Fibroblast of skin of scalp (primary cell): ENCODE results near the gene SAC3D1. TPM values are rescaled to one million over a fixed set of nuclear protein-coding genes. Genes with fewer than 3 reads are reported as not detected.
"Not testable (repeated sequence)": the region's sequence is repeated elsewhere in the genome, so short reads cannot be mapped to it uniquely, and the experiment has no call there.

Experiments used
- DNase-seq: peaks from one replicate; pipeline ENCODE4 v3.0.0-alpha.2; 2013
- polyA plus RNA-seq, 2 experiments: library from polyadenylated mRNA; unstranded; fragments of 120-200 nt; gene quantifications; one replicate each; pipeline ENCODE4 v1.2.1, GENCODE V29; 2013; ENCODE audit not compliant: insufficient read length in 2 of 2

SAC3D1 gene
- 12.6 TPM for polyA plus RNA-seq (2013, experiment 1 of 2; ENCODE audit: insufficient read length)
- 11.3 TPM for polyA plus RNA-seq (2013, experiment 2 of 2; ENCODE audit: insufficient read length)

GRCh38 chr11:65040847-65041622, at the start of gene SAC3D1:
Gene SAC3D1 (plus strand): TSS chr11:65041210. CDS start chr11:65041293, 83 bp downstream.
- DNase-seq = peak; percentile 94

GRCh38 chr11:64994318-64994717, 46.7 kb upstream of the SAC3D1 start:
- no peak for DNase-seq

GRCh38 chr11:64996327-64996709, 44.7 kb upstream of the SAC3D1 start:
- DNase-seq = no peak

- peak; percentile 65 for DNase-seq
Measured at GRCh38 chr11:64996710-64997380, 44.2 kb upstream of the SAC3D1 start, which contains the start of gene BATF2. Gene BATF2 (minus strand): TSS chr11:64996971. CDS start chr11:64996914, 57 bp downstream.

- no peak for DNase-seq
Measured at GRCh38 chr11:64998141-64998540, 42.9 kb upstream of the SAC3D1 start.

GRCh38 chr11:64998690-64999431, 42.1 kb upstream of the SAC3D1 start:
- no peak for DNase-seq

- DNase-seq = no peak
Measured at GRCh38 chr11:64999478-64999877, 41.5 kb upstream of the SAC3D1 start.

- DNase-seq = peak; percentile 4
Measured at GRCh38 chr11:65002706-65003105, 38.3 kb upstream of the SAC3D1 start.

GRCh38 chr11:65003282-65003681, 37.7 kb upstream of the SAC3D1 start:
- DNase-seq = peak; percentile 42

GRCh38 chr11:65003968-65004367, 37.0 kb upstream of the SAC3D1 start:
- not testable (repeated sequence) for DNase-seq

GRCh38 chr11:65008016-65008415, 33.0 kb upstream of the SAC3D1 start:
- DNase-seq = no peak

- no peak for DNase-seq
Measured at GRCh38 chr11:65008873-65009272, 32.1 kb upstream of the SAC3D1 start.

- peak; percentile 90 for DNase-seq
Measured at GRCh38 chr11:65013130-65013887, 27.7 kb upstream of the SAC3D1 start.

GRCh38 chr11:65013888-65014725, 26.9 kb upstream of the SAC3D1 start, which contains the start of gene ARL2:
Gene ARL2 (plus strand): TSS chr11:65014160. CDS start chr11:65014208, 48 bp downstream.
- peak; percentile 93 for DNase-seq

- DNase-seq = no peak
Measured at GRCh38 chr11:65014726-65015227, 26.2 kb upstream of the SAC3D1 start.

GRCh38 chr11:65016705-65017104, 24.3 kb upstream of the SAC3D1 start:
- no peak for DNase-seq

- no peak for DNase-seq
Measured at GRCh38 chr11:65017937-65018336, 23.1 kb upstream of the SAC3D1 start.

GRCh38 chr11:65019824-65020223, 21.2 kb upstream of the SAC3D1 start:
- DNase-seq = no peak

GRCh38 chr11:65021003-65021402, 20.0 kb upstream of the SAC3D1 start:
- no peak for DNase-seq

GRCh38 chr11:65021509-65021908, 19.5 kb upstream of the SAC3D1 start:
- no peak for DNase-seq

GRCh38 chr11:65023502-65023901, 17.5 kb upstream of the SAC3D1 start:
- DNase-seq = not testable (repeated sequence)
